ENCODE results near the gene SOD3.

SOD3 gene

GRCh38 chr4:24805566-24805965 lies 10.2 kb downstream of the SOD3 start:
- DNase-seq, result no peak

DNA sequence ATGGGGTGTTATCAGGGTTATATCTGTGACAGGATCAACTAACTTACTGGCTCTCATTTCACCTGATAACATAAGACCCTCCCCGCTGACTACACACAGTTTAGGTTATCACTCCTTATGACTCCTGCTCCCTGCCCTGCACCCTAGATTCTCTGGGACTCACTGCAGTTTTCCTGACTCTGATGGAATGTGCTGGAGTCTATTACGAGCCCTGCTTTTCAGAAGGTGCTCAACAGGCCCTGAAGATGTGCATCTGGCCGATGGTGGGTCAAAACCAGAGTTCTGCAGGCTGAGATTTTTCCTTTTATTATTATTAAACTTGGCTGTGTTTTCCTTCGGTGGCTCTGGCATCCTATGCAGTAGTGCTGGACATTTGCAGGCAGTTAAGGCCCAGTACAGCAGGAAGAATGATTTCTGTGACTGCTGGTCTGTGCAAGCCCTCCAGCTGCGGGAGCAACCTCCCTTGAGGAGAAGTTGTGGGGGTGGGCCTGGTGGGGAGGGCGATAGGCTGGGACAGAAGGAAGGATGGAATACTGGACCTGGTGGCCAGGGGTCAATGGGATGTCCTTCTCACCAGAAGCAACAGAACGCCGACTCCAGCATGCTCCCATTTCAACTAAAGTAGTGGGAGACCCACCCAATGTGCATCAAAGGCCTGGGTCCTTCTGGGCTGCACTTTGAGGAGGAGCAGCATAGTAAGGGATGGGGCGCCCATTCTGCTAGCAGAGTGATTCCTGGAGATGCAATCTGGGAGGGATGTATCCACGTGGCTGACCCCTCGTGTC lies 11.0 kb downstream of the SOD3 start:
- no peak for DNase-seq

GRCh38 chr4:24807611-24808010 lies 12.2 kb downstream of the SOD3 start:
- no peak for DNase-seq

DNA sequence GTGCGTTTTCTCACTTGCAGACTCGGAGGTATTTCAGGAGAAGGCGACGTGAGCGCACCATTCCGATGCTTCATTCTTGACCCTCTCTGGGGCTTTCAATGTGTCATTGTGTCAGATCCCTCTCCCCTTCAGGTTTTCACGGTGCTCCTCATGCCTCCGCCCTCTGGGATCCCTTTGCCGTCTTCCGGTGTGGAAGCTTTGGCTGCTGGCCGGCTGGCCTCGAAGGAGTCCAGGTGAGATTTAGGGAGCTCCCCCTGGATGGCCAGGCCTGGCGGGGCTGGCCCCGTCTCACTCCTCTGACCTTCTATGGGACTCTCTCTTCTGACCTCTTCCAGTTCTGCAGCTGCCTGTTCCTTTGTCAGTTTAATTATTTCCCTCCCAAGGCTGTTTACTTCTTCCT lies 12.9 kb downstream of the SOD3 start:
- DNase-seq, result no peak

DNA sequence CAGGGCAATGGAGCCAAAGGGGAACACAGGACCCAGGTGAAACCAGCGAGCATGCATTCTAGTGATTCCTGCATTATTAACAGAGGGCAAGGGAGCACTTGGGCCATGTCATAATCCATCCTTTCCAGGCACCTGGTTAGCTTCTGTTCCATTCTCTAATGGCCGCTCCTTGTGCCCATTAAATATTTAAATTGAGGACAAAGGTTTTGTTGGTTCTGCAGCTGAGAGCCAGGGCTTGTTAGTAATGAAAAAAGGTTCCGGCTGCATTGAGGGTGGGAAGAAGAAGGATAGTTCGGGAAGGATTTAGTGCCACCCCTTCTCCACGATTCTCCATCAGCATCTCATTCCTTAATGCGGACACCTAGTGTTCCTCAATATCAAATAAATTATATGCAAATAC lies 13.6 kb downstream of the SOD3 start:
- no peak for DNase-seq

DNA sequence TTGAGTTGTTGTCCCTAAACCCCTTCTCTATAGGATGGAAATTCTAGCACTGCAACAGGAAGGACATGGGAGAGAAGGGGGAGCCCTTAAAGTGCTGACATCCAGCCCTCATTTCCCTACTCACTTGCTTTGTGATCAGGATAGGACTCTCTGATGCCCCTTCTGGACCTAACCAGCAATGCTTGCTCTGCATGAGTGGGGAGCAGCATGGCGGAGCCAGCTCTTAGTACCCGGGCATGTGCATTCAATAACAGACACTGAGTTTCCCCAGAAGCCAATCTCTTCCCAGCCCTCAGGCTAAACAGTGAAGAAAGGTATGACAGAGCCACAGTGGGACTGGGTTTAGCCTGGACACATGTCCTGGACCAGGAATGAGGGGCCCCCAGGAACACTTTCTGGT lies 14.0 kb downstream of the SOD3 start:
- no peak for DNase-seq

GRCh38 chr4:24809815-24810405 lies 14.5 kb downstream of the SOD3 start:
- no peak for DNase-seq

- no peak for DNase-seq
Measured at GRCh38 chr4:24810871-24811631, 15.7 kb downstream of the SOD3 start.

DNA sequence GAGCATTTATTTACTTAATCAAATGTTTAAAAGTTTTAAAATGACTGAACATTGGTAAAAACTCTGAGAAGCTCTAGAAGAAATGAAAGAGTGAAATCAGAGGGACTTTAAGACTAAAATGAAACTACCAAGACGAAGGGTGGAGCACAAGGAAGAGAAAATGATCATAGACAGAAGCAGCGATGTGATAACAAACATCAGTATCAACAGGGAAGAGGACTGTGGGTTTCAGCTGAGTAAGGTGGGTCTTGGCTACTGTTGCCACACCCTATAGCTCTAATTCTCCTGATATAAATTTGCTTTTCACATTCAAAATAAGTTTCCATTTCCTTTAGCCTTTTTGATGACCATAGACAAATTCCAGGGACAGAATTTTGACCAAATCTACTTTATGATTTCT lies 18.4 kb downstream of the SOD3 start:
- no peak for DNase-seq

GRCh38 chr4:24816797-24817196 lies 21.4 kb downstream of the SOD3 start:
- DNase-seq, result no peak

DNA sequence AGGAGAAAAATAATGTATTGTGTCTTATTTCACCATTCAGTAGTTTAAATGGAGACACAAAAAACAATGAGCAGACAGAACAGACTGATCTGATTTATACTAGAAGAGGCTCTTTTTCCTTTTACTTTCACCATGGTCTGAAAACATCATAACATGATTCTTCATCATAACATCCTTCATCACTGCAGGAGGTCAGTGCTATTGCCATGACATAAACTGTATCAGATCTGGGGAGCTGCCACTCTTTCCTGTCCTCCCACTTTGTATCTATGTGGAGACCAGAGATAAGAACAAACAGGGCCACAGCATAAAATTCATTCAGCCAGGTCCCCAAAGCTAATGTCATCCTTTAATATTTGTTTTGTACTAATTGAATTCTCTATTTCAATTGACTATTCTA lies 25.2 kb downstream of the SOD3 start:
- DNase-seq, result no peak

GRCh38 chr4:24824720-24825119 lies 29.3 kb downstream of the SOD3 start:
- DNase-seq, result no peak

GRCh38 chr4:24831637-24832036 lies 36.3 kb downstream of the SOD3 start:
- no peak for DNase-seq

DNA sequence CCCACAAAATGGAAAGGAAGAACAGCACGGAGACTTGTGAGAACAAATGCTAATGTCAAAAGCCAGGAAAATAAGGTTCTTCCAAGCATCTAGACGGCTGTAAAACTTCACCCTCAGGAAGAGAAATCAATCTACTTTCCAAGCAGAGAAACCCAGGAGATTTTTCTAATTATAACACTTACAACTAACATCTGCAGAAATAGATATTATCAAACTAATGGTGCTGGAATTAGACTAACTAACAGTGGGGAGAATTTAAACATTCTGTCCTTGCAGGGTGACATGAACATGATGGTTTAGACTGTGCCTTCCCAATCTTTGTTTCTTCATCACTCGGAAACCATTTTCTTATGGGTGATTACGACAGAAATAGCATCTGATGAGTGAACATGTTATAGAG lies 40.3 kb downstream of the SOD3 start:
- DNase-seq, result no peak

DNA sequence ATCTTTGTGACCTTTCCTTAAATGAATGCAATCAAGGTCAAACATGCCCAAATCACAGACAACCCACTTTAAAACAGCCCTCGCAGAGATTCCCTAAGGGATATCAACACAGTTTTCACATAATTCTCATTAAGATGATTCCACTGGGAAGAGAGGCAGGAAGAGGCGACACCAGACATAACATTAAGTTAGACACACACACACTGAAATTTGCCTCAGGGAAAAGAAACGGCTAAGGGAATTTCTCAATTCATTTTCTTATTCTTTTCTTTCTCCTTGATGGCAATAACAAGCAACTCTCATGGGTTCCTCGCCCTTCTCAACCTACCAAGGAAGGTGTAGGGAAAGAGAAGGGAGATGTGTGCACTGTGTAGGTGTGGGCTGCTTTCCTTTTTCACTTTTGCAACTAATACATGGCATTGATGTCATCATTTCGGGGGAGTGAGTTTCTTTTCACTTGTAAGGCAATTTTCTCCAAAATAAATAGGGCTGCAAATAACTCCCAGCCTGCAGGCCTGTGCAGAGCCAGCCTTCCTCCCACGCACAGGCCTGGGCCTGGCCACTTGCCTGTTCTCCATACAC lies 41.4 kb downstream of the SOD3 start:
- no peak for DNase-seq

DNA sequence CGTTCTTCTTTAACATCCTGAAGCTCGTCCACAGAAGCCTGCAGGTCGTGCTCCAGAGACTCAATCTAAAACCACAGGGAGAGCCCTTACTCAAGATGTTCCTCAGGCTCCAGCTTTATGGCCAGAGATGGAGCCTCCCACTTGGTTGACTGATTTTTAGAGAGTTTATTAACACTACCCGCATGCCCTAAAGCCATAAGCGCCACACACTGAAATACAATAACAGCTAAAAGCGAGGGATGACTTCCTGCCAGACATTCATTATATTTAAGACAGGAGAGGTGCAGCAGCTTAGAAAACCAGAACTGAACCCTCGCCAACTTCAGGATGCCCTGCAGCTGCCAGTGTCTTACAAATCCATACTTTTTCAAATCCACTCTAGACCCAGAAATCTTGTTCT lies 42.0 kb downstream of the SOD3 start:
- DNase-seq, result no peak

DNA sequence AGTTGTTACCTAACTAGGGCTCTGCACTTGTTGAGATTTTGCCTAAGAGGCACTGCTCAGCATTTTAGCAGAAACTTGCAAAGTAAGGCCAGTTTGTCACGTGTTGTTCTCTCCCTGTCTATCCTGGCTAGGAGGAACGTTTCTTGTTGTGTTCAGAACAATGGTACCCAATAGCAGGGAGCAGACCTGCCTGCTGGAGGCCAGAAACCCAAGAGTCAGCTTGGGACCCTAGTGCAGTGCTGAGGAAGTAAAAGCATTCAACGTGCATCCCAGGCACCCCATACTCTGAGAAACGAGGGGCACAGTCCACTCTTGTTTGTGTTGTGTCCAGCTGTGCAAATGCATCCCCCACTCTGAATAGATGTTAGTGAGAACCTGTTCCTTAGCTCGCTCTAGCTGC lies 42.4 kb downstream of the SOD3 start:
- no peak for DNase-seq

- DNase-seq, result no peak
Measured at GRCh38 chr4:24840362-24840761, 45.0 kb downstream of the SOD3 start.

DNA sequence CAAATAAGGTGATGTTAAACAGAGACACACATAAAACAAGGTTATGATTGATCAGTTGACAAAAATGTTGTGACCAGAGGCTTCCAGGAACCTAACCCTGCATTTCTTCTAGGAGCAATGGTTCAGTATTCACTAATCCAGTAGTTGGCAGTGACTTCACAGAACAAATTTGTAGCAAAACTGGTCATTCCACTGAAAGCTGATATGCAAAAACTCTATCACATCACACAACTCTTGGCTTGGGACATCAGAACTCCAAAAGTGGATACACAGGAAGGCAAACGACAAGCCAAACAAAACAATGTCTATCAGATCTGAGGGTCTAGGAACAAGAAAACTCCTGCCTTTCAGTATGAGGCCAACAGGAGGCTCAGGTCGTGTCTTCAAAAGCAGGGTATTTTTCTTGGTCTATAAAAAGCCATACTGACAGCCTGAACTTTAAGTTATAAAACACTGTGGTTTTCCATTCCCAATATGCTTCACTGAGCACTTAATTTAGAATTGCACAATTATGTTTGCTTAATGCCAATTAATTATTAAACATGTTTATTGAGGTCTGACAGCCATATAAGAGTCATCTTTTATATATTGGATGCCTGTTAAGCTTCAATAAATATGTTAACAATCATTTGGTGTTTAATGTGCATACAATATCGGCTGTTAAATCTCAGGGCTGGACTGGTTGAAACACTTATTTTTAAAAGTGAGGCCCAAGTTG lies 45.6 kb downstream of the SOD3 start:
- no peak for DNase-seq

- no peak for DNase-seq
Measured at GRCh38 chr4:24842356-24842755, 47.0 kb downstream of the SOD3 start.

DNA sequence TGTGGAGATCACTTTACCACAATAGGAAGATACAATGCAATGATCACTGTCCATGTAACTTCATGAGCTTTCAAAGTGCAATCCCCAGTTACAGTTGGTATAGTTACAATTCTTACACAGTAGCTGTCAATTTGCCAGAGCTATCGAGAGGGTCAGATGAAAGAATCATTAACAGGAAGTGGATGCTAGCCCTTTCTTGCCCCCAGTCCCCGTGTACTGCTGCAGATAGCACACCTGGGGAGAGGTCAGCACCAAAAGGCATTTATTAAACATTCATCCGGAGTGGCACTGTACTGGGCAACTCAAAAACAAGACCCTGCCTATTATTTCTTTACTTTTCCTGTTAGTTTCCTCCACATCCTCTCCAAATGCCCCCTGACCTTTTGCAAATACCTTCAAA lies 47.7 kb downstream of the SOD3 start:
- no peak for DNase-seq

- DNase-seq, result no peak
Measured at GRCh38 chr4:24845132-24845531, 49.8 kb downstream of the SOD3 start.

DNA sequence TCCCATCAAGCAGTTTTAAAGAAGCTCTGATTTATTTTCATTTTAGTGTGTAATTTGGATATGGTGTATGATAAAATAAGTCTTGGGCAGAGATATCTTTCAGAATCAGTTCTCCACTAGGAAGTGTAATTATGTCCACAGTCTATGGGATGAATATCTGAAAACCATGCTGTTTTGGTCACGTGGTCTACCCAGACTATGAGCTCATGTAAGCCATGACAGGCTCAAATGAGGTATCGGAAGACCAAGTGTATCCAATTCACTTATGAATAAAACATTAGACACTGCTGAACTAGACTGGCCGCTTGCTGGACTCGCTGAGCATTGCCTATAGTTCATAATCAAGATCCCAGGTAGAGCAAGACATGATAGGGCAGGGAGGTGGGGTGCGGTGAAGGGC lies 50.5 kb downstream of the SOD3 start:
- no peak for DNase-seq
